Fibroblast of skin of back (primary cell): ENCODE data around the gene KRTAP10-8.
"Not testable (repeated sequence)": the region's sequence is repeated elsewhere in the genome, so short reads cannot be mapped to it uniquely, and the experiment has no call there.

Experiments used
- DNase-seq: peaks from one replicate; pipeline ENCODE4 v3.0.0-alpha.2; 2013

Gene KRTAP10-8

GRCh38 chr21:44599264-44600029 lies 12.4 kb upstream of the KRTAP10-8 start:
- DNase-seq, result no peak

- not testable (repeated sequence) for DNase-seq
Measured at GRCh38 chr21:44600118-44600978, 11.5 kb upstream of the KRTAP10-8 start, which contains the start of gene KRTAP10-7. Gene KRTAP10-7 (plus strand): TSS chr21:44600597. CDS start chr21:44600622, 25 bp downstream.

DNA sequence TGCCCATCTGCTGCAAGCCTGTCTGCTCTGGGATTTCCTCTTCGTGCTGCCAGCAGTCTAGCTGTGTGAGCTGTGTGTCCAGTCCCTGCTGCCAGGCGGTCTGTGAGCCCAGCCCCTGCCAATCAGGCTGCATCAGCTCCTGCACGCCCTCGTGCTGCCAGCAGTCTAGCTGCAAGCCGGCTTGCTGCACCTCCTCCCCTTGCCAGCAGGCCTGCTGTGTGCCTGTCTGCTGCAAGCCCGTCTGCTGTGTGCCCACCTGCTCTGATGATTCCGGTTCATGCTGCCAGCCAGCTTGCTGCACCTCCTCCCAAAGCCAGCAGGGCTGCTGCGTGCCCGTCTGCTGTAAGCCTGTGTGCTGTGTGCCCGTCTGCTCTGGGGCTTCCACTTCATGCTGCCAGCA lies 10.8 kb upstream of the KRTAP10-8 start:
- not testable (repeated sequence) for DNase-seq

DNA sequence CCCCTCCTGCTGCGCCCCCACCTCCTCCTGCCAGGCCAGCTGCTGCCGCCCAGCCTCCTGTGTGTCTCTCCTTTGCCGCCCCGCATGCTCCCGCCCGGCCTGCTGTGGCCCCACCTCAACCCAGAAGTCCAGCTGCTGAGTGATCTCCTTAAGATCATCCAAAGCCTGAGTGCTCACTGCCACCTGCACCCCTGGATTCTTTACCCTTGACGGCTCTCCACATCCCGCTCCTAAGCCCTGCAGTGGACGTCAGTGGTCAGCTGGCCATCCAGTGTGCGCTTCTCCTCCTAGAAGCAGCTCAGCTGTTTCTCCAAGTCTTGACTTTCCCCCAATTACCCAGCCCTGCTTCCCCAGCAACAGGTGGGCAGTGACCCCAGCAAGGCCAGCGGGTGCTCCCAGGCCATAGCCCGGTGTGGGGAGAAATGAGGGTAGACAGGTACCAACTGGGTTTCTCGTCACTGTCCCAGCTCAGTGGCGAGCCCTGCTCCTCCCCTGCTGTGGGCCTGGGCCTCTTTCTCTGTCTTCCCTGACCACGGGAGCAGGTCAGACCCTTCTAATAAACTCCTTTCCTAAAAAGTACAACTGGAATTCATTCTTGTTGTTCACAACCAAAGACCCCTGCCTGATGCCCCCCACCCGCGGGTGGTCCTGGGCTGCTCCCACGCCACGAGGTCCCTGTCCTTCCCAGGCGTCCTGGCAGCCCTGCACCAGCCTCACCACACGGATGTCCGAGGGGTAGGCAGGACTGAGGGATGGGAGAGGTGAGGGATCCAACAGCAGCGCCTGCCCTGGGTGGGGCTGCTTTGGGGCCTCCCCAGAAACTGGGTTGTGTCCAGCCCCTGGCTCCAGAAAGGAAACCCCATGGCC lies 10.1 kb upstream of the KRTAP10-8 start:
- DNase-seq, result no peak

DNA sequence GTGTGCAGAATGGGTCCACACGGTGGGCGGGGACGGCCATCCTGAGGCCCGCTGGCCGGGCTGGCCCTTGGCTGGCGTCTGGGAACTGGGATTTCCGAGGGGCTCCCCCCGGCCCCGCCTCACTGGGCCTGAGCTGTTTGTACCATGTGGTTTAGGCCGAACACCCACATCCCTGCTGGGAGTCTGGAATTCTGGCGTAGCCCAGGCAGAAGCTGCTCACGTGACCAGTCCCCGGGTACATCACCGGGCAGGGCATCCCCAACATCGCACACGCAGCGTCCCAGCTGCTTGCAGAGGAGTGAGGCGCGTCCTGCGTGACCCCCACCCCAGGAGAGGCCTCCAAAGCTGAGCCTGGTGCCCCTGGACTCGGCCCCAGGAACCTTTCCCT lies 9.4 kb upstream of the KRTAP10-8 start:
- DNase-seq, result no peak

- no peak for DNase-seq
Measured at GRCh38 chr21:44603109-44603875, 8.6 kb upstream of the KRTAP10-8 start.

- no peak for DNase-seq
Measured at GRCh38 chr21:44603911-44604310, 8.0 kb upstream of the KRTAP10-8 start.

DNA sequence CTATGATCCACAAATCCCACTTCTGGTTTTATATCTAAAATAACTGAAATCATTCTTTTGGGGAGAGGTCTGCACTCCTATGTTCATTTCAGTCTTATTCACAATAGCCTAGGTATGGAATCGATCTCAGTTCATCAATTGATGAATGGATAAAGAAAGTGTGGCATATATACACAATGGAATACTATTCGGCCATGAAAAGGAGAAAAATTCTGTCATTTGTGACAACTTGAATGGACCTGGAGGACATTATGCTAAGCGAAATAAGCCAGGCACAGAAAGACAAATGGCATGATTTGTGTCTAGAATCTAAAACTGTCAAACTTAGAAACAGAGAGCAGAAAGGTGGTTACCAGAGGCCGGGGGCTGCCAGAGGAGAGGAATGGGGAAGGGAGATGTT lies 5.4 kb upstream of the KRTAP10-8 start:
- no peak for DNase-seq

- no peak for DNase-seq
Measured at GRCh38 chr21:44609193-44609592, 2.7 kb upstream of the KRTAP10-8 start.

GRCh38 chr21:44610157-44610843 lies 1.6 kb upstream of the KRTAP10-8 start:
- DNase-seq, result not testable (repeated sequence)

DNA sequence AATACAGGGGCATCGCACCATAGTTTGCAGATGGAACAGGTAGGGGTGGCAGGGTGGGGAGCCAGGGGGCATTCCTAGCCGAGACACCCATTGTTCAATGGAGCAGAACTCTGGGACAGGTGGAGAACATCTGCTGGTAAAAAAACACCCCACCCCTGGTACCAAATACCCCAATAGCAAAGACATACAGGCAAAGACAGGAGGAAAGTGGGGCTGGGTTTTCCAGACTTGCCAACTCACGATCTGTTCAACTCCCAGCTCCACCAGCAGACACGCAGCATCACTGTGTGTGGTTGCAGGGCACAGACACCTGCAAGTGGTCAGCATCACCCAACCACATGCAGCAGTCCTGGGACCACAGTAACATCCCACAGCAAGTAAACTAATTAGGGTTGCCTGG lies 328 bp upstream of the KRTAP10-8 start:
- no peak for DNase-seq

DNA sequence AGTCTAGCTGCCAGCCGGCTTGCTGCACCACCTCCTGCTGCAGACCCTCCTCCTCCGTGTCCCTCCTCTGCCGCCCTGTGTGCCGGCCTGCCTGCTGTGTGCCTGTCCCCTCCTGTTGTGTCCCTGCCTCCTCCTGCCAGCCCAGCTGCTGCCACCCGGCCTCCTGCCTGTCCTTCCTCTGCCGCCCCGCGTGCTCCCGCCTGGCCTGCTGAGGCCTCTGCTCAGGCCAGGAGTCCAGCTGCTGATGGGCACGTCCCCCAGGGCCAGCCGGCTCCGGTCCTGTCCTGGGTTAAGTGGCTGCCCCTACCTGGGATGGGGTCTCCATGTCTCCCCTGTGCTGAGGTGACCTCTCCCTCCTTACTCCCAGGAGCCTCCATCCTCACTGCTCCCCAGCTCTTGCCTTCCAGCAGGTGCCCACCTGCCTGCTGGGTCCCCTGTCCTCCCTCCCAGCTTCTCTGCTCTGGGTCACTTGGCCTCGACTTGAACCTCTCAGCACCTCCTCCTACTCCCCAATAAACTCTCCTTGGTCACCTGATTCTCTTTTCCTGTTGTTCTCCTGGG lies 870 bp downstream of the KRTAP10-8 start:
- no peak for DNase-seq

DNA sequence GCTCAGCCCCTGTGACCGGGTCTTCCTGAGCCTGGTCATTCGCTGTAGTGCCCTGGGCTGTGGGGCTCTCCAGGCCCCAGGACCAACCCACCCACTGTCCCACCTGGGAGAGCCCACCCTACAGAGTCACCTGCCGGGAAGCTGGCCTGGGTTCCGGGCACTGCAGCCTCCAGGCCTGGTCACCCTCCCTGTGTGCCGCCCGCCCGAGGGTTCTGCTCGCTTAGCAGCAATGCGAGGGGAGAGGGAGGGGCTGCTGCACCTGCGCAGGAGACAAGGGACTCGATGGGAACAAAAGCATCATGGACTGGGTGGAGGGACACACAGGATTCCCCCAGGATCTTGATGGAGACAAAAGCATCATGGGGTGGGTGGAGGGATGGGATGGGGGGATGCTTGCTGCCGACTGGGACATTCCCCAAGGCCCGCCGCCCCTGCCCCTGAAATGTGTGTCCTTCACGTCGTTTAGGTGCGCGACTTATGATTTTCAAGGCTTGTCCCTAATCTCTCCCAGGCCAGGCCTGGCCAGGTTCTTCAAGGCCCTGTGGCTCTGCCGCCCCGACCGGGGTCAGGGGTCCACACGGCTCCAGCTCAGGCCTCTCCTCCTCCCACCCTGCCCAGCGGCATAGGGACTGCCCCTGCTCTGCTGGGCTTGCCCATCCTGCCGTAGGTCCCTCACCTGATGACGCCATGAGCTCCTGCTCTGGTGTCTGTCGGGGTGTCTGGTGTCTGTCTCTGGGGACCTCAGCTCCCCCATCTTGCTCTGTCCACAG lies 1.7 kb downstream of the KRTAP10-8 start:
- DNase-seq, result no peak

DNA sequence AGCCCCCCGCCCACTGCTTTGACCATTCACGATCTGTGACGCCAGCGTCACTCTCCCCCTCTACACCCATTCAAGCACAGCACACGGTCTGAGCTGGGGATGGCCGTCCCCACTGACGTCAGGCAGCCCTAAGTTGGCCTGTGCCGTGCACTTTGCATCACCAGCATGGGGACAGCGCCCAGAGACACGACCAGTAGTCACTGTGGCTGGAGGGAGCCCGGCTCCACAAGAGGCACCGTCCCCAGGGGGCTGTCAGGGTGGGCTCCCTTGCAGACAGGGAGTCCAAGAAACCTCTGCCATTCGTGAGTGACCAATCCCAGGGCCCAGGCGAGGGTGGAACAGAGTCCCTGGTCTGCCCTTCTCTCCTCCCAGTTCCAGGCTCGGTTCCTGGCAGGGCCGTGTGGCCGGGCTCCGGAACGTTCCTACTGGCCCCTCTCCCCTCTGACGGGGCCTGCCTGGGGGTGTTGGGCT lies 2.3 kb downstream of the KRTAP10-8 start:
- no peak for DNase-seq

DNA sequence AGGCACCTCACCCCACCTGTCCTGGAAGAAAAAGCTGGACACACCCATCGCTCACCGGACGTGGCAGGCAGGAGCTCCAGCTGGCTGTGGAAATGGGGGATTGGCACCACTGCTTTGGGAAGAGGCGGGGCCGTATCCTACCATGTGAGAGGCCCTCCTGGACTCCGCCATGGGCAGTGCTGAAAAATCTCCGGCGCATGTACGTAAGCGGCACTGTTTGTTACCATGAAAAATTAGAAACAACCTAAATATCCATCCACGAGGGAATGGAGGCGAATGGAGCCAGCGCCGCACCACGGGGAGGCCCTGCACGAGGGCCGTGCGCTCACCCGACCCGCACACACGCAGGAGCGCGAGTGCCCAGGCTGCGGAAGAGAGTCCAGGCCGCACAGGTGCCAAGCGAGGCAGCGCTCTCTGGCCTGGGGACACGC lies 3.1 kb downstream of the KRTAP10-8 start:
- no peak for DNase-seq

DNA sequence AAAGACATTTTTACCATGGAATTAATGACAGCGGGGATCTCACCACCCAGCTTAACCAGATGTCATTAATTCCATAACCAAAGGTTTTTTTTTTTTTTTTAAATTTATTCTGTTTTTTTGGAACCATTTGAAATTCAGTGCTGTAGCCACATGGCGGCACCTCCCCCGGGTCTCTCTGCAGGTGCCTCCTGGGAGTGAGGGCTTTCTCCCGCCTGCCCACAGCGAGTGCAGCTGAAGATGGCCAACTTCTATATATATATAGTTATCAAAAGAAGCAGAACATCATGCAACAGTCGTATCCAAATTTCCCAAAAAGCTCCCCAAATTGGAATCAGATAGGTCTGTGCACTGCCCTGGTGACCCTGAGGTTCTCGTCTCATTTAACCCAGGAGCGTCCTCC lies 3.6 kb downstream of the KRTAP10-8 start:
- no peak for DNase-seq

GRCh38 chr21:44615911-44616590 lies 4.2 kb downstream of the KRTAP10-8 start:
- DNase-seq, result no peak

DNA sequence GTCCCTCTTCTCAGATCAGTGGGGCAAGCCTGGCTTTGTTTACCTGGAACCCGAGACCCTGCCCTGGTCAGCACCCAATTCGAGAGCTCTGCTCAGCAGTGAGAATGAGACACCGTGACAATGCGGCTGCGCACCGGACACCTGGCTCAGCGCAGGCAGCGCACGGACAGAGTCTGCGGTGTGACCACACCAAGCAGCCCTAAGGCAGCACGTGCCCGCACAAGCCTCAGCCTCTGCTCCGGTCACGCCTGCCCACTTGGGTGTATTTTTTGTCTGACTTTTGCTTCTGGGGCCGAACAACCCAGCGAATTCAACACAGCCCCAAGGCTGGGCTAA lies 4.7 kb downstream of the KRTAP10-8 start:
- DNase-seq, result no peak

DNA sequence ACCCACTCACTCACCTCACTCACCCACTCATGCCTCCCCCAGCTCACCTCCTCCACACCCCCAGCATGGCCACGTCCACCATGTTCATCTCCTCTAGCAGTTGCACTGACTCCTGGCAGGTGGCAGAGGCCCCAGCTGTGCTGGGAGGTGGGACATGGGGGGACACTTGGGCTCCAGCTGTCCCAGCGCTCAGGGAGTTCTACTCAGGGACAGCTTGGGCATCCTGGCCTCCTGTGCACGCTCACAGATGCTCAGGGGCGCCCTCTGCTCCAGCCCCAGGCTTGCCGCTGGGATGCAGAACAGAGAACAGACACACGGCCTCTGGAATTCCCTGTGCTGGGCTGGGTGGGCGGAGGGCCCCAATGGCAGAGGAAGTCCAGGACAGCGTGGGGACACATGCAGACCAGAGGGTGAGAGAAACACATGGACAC lies 5.2 kb downstream of the KRTAP10-8 start:
- no peak for DNase-seq
